Measurements from ENCODE around the gene ACP2. TPM values are rescaled to one million over a fixed set of nuclear protein-coding genes. Genes with fewer than 3 reads are reported as not detected.

Gene ACP2
- total and polyA plus RNA-seq, 8 donors = 22.5 to 53.6 (median 32.3) TPM

- H3K36me3 ChIP-seq = peaks cover 0 to 29% (median 20%) of the 10 kb centered on the region in 3 donors
- ATAC-seq (peak in 3 of 4 donors; percentile 22 to 31 (median 27)), FAIRE-seq (no peak), DNase-seq (peak in 4 of 6 donors; percentile 35 to 61 (median 58))
- H3K9me3 ChIP-seq = no peaks in the 10 kb centered on the region
- peaks cover 13 to 15% (median 14%) of the 10 kb centered on the region in 3 donors for H3K4me1 ChIP-seq
- intact Hi-C loops (cut with DNase I) = no loop called here
- TF ChIP-seq, protein P1, sequence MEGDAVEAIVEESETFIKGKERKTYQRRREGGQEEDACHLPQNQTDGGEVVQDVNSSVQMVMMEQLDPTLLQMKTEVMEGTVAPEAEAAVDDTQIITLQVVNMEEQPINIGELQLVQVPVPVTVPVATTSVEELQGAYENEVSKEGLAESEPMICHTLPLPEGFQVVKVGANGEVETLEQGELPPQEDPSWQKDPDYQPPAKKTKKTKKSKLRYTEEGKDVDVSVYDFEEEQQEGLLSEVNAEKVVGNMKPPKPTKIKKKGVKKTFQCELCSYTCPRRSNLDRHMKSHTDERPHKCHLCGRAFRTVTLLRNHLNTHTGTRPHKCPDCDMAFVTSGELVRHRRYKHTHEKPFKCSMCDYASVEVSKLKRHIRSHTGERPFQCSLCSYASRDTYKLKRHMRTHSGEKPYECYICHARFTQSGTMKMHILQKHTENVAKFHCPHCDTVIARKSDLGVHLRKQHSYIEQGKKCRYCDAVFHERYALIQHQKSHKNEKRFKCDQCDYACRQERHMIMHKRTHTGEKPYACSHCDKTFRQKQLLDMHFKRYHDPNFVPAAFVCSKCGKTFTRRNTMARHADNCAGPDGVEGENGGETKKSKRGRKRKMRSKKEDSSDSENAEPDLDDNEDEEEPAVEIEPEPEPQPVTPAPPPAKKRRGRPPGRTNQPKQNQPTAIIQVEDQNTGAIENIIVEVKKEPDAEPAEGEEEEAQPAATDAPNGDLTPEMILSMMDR (IDR thresholded peaks at IDR 0.05) = no peak
- peak overlapping the region in 1 of 4 donors; percentile 10 for H3K27ac ChIP-seq
- no peak overlapping the region for H3K4me3 ChIP-seq
- 42% methylated on average over 11 of the region's 11 CpGs for whole genome bisulfite sequencing, 2 donors
- H3K27me3 ChIP-seq = no peaks in the 10 kb centered on the region
Measured at GRCh38 chr11:47271961-47272661, 23.5 kb upstream of the ACP2 start.

- DNase-seq (no peak), FAIRE-seq (no peak), ATAC-seq (no peak)
- Histone ChIP-seq H3K9me3 (no peaks in the 10 kb centered on the region), H3K27me3 (no peaks in the 10 kb centered on the region), H3K4me3 (peak overlapping the region in 1 of 4 donors; percentile 73), H3K4me1 (peaks cover 13 to 15% (median 14%) of the 10 kb centered on the region in 3 donors), H3K27ac (no peak overlapping the region), H3K36me3 (peaks cover 0 to 21% (median 14%) of the 10 kb centered on the region in 3 donors)
- intact Hi-C loops (cut with DNase I) = no loop called here
- TF ChIP-seq, protein P1 (IDR thresholded peaks at IDR 0.05) = no peak
- 38 to 49% methylated on average over 4 of the region's 4 CpGs for WGBS, 2 donors
Measured at GRCh38 chr11:47271328-47271727, 22.7 kb upstream of the ACP2 start.

- H3K36me3 ChIP-seq = peaks cover 0 to 13% (median 7%) of the 10 kb centered on the region in 3 donors
- DNase-seq = peak in 4 of 6 donors; percentile 31 to 46 (median 38)
- peak overlapping the region; percentile 84 to 95 (median 94) for H3K27ac ChIP-seq
- FAIRE-seq = no peak
- ATAC-seq = peak in 3 of 4 donors; percentile 8 to 19 (median 16)
- intact Hi-C loops (cut with DNase I) = no loop called here
- H3K4me3 ChIP-seq = peak overlapping the region; percentile 73 to 82 (median 78)
- no peaks in the 10 kb centered on the region for H3K27me3 ChIP-seq
- TF ChIP-seq, protein P1 (IDR thresholded peaks at IDR 0.05) = no peak
- no peaks in the 10 kb centered on the region for H3K9me3 ChIP-seq
- H3K4me1 ChIP-seq = peaks cover 13 to 15% (median 14%) of the 10 kb centered on the region in 3 donors
- WGBS, 2 donors = 2% methylated on average over 28 to 34 of the region's 34 CpGs
Measured at GRCh38 chr11:47270331-47271271, 22.0 kb upstream of the ACP2 start.

- 0 to 1% methylated on average over 30 to 57 of the region's 57 CpGs for WGBS, 2 donors
- ATAC-seq (peak; percentile 84 to 91 (median 88)), DNase-seq (peak; percentile 83 to 93 (median 86)), FAIRE-seq (no peak)
- Histone ChIP-seq H3K4me1 (peaks cover 13 to 15% (median 14%) of the 10 kb centered on the region in 3 donors), H3K9me3 (no peaks in the 10 kb centered on the region), H3K27ac (peak within 1 kb of the TSS; percentile 84 to 95 (median 94)), H3K27me3 (no peaks in the 10 kb centered on the region), H3K4me3 (peak within 1 kb of the TSS; percentile 73 to 82 (median 78)), H3K36me3 (peaks cover 0 to 7% (median 4%) of the 10 kb centered on the region in 3 donors)
- intact Hi-C loops (cut with DNase I) = no loop called here
- TF ChIP-seq, protein P1 (IDR thresholded peaks at IDR 0.05) = no peak
Measured at GRCh38 chr11:47269829-47270305, 21.3 kb upstream of the ACP2 start, which contains the start of gene MADD. Gene MADD (plus strand): TSS chr11:47270133.

Measured in pancreas (tissue), 10 donors.